Neuronal stem cell (in vitro differentiated cells): Measurements from ENCODE around the gene TMEM200B.
A peak's percentile ranks its signal among the peaks of the same experiment; 100 is the strongest.

Experiments used
- DNase-seq: peaks from one replicate; pipeline ENCODE4 v3.0.0-alpha.2; 2013; ENCODE audit warnings: low spot score
- H2AFZ ChIP-seq: one replicate; pipeline ENCODE4 v1.6.1; 2013; ENCODE audit warnings: mild to moderate bottlenecking, low read length, inconsistent platforms
- H2AK5ac ChIP-seq: 2 replicates; pipeline ENCODE4 v1.6.1; 2013; ENCODE audit warnings: low read depth, mild to moderate bottlenecking, inconsistent platforms, low read length, moderate library complexity, mixed read lengths
- H2BK120ac ChIP-seq: 2 replicates; pipeline ENCODE4 v1.6.1; 2013; ENCODE audit warnings: low read depth, mild to moderate bottlenecking, inconsistent platforms, low read length, moderate library complexity, mixed read lengths
- H2BK12ac ChIP-seq: one replicate; pipeline ENCODE4 v1.6.1; 2013; ENCODE audit warnings: low read length, inconsistent platforms
- H2BK15ac ChIP-seq: 2 replicates; pipeline ENCODE4 v1.6.1; 2013; ENCODE audit warnings: mild to moderate bottlenecking, low read length, inconsistent platforms, mixed read lengths
- H2BK5ac ChIP-seq: one replicate; pipeline ENCODE4 v1.6.1; 2013; ENCODE audit warnings: inconsistent platforms, mild to moderate bottlenecking, low read length, moderate library complexity
- H3K14ac ChIP-seq: one replicate; pipeline ENCODE4 v1.6.1; 2013; ENCODE audit warnings: low read length, inconsistent platforms
- H3K18ac ChIP-seq: 2 replicates; pipeline ENCODE4 v1.6.1; 2013; ENCODE audit warnings: low read length, inconsistent platforms
- H3K23ac ChIP-seq: 2 replicates; pipeline ENCODE4 v1.6.1; 2013; ENCODE audit warnings: low read depth, mild to moderate bottlenecking, mixed read lengths, low read length, inconsistent platforms; ENCODE audit not compliant: poor library complexity
- H3K27ac ChIP-seq: replicated peaks from 3 replicates; pipeline ENCODE4 v1.5.1; 2013; ENCODE audit warnings: low read length, inconsistent platforms
- H3K27me3 ChIP-seq, 3 experiments: 2 replicates each; pipeline ENCODE4 v1.6.1; 2013; ENCODE audit warnings: low read length in 3 of 3, mild to moderate bottlenecking in 2 of 3, inconsistent platforms in 1 of 3, low read depth in 1 of 3, mixed read lengths in 1 of 3, moderate library complexity in 1 of 3; ENCODE audit not compliant: control insufficient read depth in 3 of 3, insufficient read depth in 3 of 3
- H3K36me3 ChIP-seq, 2 donors: replicated peaks in 1 of 2; 2 replicates each; pipeline ENCODE4 v1.6.1; 2013; ENCODE audit warnings: low read length in 2 of 2; ENCODE audit not compliant: control insufficient read depth in 2 of 2, insufficient read depth in 2 of 2
- H3K4ac ChIP-seq: 2 replicates; pipeline ENCODE4 v1.6.1; 2013; ENCODE audit warnings: inconsistent platforms, mild to moderate bottlenecking, low read length, moderate library complexity
- H3K4me1 ChIP-seq, 2 donors: 1 replicate in 1 of 2; 2 replicates in 1 of 2; pipeline ENCODE4 v1.6.1; 2013; ENCODE audit warnings: low read length in 2 of 2, low read depth in 1 of 2; ENCODE audit not compliant: control insufficient read depth in 2 of 2, insufficient read depth in 1 of 2
- H3K4me2 ChIP-seq: one replicate; pipeline ENCODE4 v1.6.1; 2013; ENCODE audit warnings: mild to moderate bottlenecking, low read length, inconsistent platforms; ENCODE audit not compliant: insufficient read depth, poor library complexity, severe bottlenecking
- H3K4me3 ChIP-seq, 2 donors: 2 replicates each; pipeline ENCODE4 v1.5.1; 2013; ENCODE audit warnings: low read length in 2 of 2, mild to moderate bottlenecking in 2 of 2, inconsistent platforms in 1 of 2, moderate library complexity in 1 of 2
- H3K79me1 ChIP-seq: one replicate; pipeline ENCODE4 v1.6.1; 2013; ENCODE audit warnings: low read depth, mild to moderate bottlenecking, inconsistent platforms, low read length, moderate library complexity
- H3K9ac ChIP-seq: one replicate; pipeline ENCODE4 v1.6.1; 2013; ENCODE audit warnings: mild to moderate bottlenecking, low read depth, low read length, inconsistent platforms; ENCODE audit not compliant: poor library complexity
- H3K9me3 ChIP-seq, 2 donors: replicated peaks in 1 of 2; 2 replicates each; pipeline versions ENCODE3 to v1.6.1; 2013; ENCODE audit warnings: low read length in 2 of 2, mild to moderate bottlenecking in 2 of 2, inconsistent platforms in 1 of 2, low read depth in 1 of 2, mixed read lengths in 1 of 2, moderate library complexity in 1 of 2; ENCODE audit not compliant: control insufficient read depth in 2 of 2, insufficient read depth in 1 of 2
- H4K8ac ChIP-seq: one replicate; pipeline ENCODE4 v1.6.1; 2013; ENCODE audit warnings: low read depth, mild to moderate bottlenecking, inconsistent platforms, low read length, moderate library complexity
- H4K91ac ChIP-seq: one replicate; pipeline ENCODE4 v1.6.1; 2013; ENCODE audit warnings: low read length, low read depth, mild to moderate bottlenecking, inconsistent platforms; ENCODE audit not compliant: poor library complexity
- WGBS, 2 donors: extraction: QIAGEN DNeasy Blood & Tissue Kit; methylation state at CpG; one replicate each; pipeline ENCODE4 v1.1.7; 2013; ENCODE audit warnings: missing lambda C conversion rate in 2 of 2, mixed read lengths in 1 of 2; ENCODE audit not compliant: insufficient read length in 2 of 2, insufficient replicate concordance in 1 of 2; ENCODE audit errors: extremely low coverage in 2 of 2; 5-methylcytosine and 5-hydroxymethylcytosine counted together

TMEM200B gene

DNA sequence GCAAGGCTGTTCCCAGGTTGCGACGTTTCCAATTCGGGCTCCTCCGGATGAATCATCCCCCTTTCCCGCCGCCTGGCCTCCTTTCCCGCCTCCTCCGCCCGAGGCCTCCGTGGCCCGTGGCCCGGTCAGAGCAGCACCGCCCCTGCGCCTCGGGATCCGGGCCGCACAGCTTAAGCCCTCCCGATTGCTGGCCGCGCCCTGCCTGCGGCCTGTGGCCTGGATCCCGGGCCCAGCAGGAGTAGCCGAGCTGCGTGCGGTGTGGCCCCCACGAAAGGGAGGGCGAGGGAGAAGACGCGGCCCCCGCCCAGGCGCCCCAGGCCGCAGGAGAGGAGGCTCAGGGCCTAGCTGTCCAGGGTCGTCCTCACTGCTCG is 1.0 kb downstream of the TMEM200B start:
- Histone ChIP-seq H3K9me3 (no peaks in the 10 kb centered on the region), H3K14ac (peak overlapping the region; percentile 71), H4K8ac (no peak overlapping the region), H3K36me3 (peaks cover 10 to 14% of the 10 kb centered on the region in 2 donors), H3K4me2 (peak overlapping the region; percentile 86), H3K4ac (no peak overlapping the region), H2AK5ac (peak overlapping the region; percentile 81), H2BK5ac (peak overlapping the region; percentile 7), H2AFZ (no peak overlapping the region), H2BK120ac (peak overlapping the region; percentile 72), H3K4me1 (peaks cover 6 to 7% of the 10 kb centered on the region in 2 donors), H2BK12ac (peak overlapping the region; percentile 84), H3K79me1 (peaks cover 6% of the 10 kb centered on the region), H3K9ac (peak overlapping the region; percentile 60), H3K23ac (peak overlapping the region; percentile 98), H4K91ac (peak overlapping the region; percentile 30), H3K4me3 (peak overlapping the region in 1 of 2 donors; percentile 72), H3K27me3 (peaks cover 0 to 42% (median 24%) of the 10 kb centered on the region in 3 experiments), H3K27ac (no peak overlapping the region), H3K18ac (peak overlapping the region; percentile 95), H2BK15ac (peak overlapping the region; percentile 89)
- WGBS, 2 donors, result no CpG with 5 or more reads among the region's 34 CpGs
- peak; percentile 31 for DNase-seq

DNA sequence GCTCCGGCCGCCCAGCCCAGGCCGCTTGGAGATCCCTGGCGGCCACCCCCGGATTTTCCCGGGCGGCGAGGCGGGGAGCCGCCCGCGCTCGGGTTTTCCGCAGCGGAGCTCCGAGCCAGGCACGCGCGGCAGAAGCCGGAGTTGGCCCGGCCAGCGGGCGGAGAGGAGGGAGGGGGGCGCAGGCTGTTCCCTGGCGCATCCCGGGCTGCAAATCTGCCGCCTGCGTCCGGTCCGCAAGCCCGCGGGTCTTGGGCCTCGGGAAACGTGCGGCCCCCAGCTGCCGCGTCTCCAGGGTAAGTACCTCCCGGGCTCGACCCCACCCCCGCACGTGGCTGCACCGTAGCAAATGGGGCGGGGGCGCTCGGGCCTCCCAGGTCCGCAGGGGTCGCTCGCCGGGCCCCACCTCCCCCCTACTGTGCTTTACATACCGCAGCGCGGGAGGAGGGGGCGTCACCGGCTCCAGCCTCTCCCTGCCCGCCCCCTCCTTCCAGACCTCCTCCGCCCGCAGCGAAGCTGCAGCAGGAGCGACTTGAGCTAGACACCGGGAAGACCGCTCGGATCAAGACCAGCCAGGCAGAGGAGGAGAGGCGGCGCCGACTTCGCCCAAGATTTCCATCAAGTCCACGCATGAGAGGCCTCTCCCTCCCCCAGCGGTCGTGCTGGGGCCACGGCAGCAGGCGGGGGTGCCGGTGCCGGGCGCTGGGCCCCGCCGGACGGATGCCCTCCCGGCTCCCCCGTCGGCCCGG is 1.6 kb downstream of the TMEM200B start:
- no peak overlapping the region for H2AFZ ChIP-seq
- H3K4me3 ChIP-seq, result peak overlapping the region in 1 of 2 donors; percentile 72
- H2BK12ac ChIP-seq, result peak overlapping the region; percentile 84
- H3K36me3 ChIP-seq, result peaks cover 11 to 20% of the 10 kb centered on the region in 2 donors
- H2AK5ac ChIP-seq, result peak overlapping the region; percentile 81
- peak; percentile 46 for DNase-seq
- no peak overlapping the region for H4K8ac ChIP-seq
- H3K4ac ChIP-seq, result no peak overlapping the region
- peak overlapping the region; percentile 89 for H2BK15ac ChIP-seq
- peaks cover 6 to 7% of the 10 kb centered on the region in 2 donors for H3K4me1 ChIP-seq
- H3K9me3 ChIP-seq, result no peaks in the 10 kb centered on the region
- peak overlapping the region; percentile 95 for H3K18ac ChIP-seq
- peaks cover 0 to 41% (median 24%) of the 10 kb centered on the region in 3 experiments for H3K27me3 ChIP-seq
- no peak overlapping the region for H3K14ac ChIP-seq
- H2BK120ac ChIP-seq, result peak overlapping the region; percentile 72
- peak overlapping the region; percentile 7 for H2BK5ac ChIP-seq
- H3K79me1 ChIP-seq, result peaks cover 6% of the 10 kb centered on the region
- H3K23ac ChIP-seq, result peak overlapping the region; percentile 98
- peak overlapping the region; percentile 60 for H3K9ac ChIP-seq
- H3K27ac ChIP-seq, result no peak overlapping the region
- no CpG with 5 or more reads among the region's 81 CpGs for WGBS, 2 donors
- peak overlapping the region; percentile 86 for H3K4me2 ChIP-seq
- H4K91ac ChIP-seq, result peak overlapping the region; percentile 30

DNA sequence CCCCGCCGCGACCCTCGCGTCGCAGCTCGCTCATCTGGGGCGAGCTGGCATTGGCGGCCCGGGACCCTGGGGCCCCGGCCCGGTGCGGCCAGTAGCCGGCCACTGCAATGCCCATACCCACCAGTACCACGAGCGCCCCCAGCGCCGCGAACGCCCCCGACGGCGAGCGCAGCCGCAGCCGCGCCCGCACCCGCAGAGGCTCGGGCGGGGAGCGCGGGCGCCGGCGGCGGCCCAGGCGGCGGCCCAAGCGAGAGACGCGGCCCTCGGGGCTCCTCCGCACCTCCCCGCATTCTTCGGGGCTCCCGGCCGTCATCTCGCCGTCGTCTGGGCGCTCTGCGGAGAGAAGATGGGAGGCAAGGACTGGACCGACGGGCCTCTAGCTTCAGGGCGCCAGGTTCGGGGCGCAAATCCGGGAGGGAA is 2.2 kb downstream of the TMEM200B start:
- H2AK5ac ChIP-seq, result peak overlapping the region; percentile 70
- no peak overlapping the region for H3K27ac ChIP-seq
- H3K4me3 ChIP-seq, result peak overlapping the region in 1 of 2 donors; percentile 72
- H3K4ac ChIP-seq, result no peak overlapping the region
- peak overlapping the region; percentile 95 for H3K18ac ChIP-seq
- H3K23ac ChIP-seq, result peak overlapping the region; percentile 98
- H3K9me3 ChIP-seq, result no peaks in the 10 kb centered on the region
- peak; percentile 32 for DNase-seq
- H3K9ac ChIP-seq, result no peak overlapping the region
- WGBS, 2 donors, result no CpG with 5 or more reads among the region's 59 CpGs
- peak overlapping the region; percentile 86 for H3K4me2 ChIP-seq
- H2BK15ac ChIP-seq, result no peak overlapping the region
- H2BK5ac ChIP-seq, result no peak overlapping the region
- no peak overlapping the region for H2BK120ac ChIP-seq
- no peak overlapping the region for H4K91ac ChIP-seq
- no peak overlapping the region for H3K14ac ChIP-seq
- peaks cover 6% of the 10 kb centered on the region for H3K79me1 ChIP-seq
- no peak overlapping the region for H2BK12ac ChIP-seq
- H3K4me1 ChIP-seq, result peaks cover 6 to 7% of the 10 kb centered on the region in 2 donors
- no peak overlapping the region for H4K8ac ChIP-seq
- no peak overlapping the region for H2AFZ ChIP-seq
- peaks cover 0 to 41% (median 24%) of the 10 kb centered on the region in 3 experiments for H3K27me3 ChIP-seq
- H3K36me3 ChIP-seq, result peaks cover 13 to 26% of the 10 kb centered on the region in 2 donors

DNA sequence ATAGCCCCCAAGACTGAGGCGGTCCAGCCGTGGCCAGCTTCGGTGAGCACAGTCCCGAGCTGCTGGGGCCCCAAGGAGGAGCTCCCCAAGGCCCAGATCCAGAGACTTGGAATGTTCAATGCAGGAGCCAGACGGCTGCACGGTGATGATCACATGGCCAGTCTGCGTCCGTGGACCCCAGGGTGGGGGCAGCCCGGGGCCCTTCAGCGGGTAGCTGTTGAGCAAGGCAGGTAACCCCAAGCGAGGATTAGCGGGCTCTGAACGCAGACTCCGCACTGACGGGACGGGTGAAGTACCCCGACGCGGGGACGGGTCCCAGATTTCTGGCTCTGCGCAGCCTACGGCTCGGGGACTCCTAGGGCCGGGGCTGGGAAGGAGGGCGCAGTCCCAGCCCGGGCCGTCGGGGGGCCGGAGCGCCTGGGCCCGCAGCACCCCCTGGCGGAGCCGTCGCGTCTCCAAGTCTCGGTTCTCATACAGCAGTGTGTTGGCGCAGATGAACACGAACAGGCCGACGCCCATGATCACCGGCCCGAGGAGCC is 2.7 kb downstream of the TMEM200B start:
- Histone ChIP-seq H3K27ac (no peak overlapping the region), H3K18ac (peak overlapping the region; percentile 76), H3K4me1 (peaks cover 6 to 7% of the 10 kb centered on the region in 2 donors), H3K4ac (no peak overlapping the region), H2AFZ (no peak overlapping the region), H3K9ac (no peak overlapping the region), H3K27me3 (peaks cover 0 to 41% (median 24%) of the 10 kb centered on the region in 3 experiments), H2BK12ac (no peak overlapping the region), H3K36me3 (peaks cover 15 to 31% of the 10 kb centered on the region in 2 donors), H4K91ac (no peak overlapping the region), H2AK5ac (no peak overlapping the region), H2BK120ac (no peak overlapping the region), H3K4me2 (peak overlapping the region; percentile 86), H3K79me1 (peaks cover 6% of the 10 kb centered on the region), H4K8ac (no peak overlapping the region), H3K9me3 (no peaks in the 10 kb centered on the region), H2BK5ac (no peak overlapping the region), H3K14ac (no peak overlapping the region), H2BK15ac (no peak overlapping the region), H3K23ac (peak overlapping the region; percentile 98), H3K4me3 (no peak overlapping the region)
- no CpG with 5 or more reads among the region's 42 CpGs for WGBS, 2 donors
- DNase-seq, result peak; percentile 44
